AML-193 (cell line): Measurements from ENCODE around the gene PRRC1.

Source experiments
- DNase-seq, 2 experiments: peaks; one replicate each; lab custom pipeline; 2025; lab: John Stamatoyannopoulos, UW

PRRC1 gene

DNA sequence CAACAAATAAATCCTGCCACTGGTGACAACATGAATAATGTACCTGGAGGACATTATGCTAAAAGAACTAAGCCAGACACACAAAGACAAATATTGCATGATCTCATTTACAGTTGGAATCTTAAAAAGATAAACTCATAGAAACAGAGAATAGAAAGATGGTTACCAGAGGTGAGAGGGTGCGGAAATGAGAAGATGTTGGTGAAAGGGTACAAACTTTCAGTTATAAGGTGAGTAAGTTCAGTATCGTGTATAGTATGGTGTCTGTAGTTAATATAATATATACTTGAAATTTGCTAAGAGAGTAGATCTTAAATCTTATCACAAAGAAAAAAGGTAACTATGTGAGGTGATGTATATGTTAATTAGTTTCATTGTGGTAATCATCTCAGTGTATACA, 63.3 kb downstream of the PRRC1 start:
- DNase-seq, result no peak

DNA sequence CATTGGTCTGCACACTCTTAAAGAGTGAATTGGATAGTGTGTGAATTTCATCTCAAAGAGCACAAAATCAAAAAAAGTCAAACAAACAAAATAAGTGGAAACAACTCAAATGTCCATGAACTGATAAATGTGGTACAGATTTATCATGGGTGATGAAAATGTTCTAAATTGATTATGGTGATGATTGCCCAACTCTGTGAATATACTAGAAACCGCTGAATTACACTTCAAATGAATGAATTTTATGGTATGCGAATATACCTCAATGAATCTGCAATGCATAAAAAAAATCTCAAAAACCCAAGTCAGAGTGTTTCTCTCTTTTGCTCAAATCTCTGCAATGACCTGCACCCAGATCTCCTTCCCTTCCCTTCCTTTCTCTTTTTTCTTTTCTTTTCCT, 64.0 kb downstream of the PRRC1 start:
- DNase-seq, result no peak

DNA sequence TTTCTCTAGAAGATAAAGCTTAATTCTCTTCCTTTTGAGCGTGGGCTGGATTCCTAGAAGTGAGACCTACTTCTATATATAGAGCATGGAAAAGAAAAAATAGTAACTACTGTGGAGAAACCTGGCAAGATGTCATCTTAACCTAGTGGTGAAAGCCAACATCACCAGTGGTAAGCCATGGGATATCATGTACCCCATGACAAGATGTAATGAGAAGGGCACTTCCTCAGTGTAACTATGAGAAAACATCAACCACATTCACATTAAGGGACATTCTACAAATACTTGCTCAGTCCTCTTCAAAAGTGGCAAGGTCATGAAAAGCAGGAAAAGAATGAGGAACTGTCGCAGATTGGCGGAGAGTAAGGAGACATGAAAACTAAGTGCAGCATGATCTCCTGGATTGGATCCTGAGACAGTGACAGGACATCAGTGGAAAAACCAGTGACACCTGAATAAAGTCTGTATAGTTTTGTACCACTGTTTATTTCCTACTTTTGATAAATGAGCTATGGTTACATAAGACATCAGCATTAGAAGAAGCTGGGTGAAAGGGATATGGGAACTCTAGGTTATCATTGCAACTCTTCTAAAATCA, 65.4 kb downstream of the PRRC1 start:
- DNase-seq, result no peak

DNA sequence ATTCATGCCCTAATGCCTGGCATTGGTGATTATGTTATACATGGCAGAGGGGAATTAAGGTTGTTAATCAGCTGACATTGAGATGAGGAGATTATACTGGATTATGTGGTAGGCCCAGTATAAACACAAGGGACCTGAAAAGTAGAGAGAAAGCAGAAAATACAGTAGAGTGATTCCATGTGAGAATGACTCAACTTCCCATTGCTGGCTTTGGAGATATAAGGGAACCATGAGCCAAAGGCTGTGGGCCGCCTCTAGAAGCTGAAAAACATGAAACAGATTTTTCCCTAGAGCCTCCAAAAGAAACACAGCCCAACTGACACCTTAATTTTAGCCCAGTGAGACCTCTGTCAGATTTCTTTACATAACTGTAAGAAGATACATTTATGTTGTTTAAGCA, 66.4 kb downstream of the PRRC1 start:
- DNase-seq, result no peak

DNA sequence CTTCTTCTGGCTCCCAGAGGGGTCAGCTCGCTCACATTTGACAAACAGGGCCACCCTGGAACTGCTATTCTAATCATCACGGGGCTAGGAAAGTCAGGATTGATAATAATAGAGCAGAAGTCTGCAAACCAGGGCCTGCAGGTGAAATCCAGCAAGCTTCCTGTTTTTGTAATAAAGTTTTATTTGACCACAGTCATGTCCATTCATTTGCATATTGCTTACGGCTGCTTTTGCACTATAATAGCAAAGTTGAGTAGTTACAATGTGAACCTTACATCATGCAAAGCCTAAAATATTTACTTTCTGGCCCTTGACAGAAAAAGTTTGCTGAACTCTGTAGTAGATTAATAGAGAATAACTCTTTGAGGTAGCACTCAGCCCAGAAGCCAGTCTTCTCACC, 68.2 kb downstream of the PRRC1 start:
- no peak for DNase-seq

DNA sequence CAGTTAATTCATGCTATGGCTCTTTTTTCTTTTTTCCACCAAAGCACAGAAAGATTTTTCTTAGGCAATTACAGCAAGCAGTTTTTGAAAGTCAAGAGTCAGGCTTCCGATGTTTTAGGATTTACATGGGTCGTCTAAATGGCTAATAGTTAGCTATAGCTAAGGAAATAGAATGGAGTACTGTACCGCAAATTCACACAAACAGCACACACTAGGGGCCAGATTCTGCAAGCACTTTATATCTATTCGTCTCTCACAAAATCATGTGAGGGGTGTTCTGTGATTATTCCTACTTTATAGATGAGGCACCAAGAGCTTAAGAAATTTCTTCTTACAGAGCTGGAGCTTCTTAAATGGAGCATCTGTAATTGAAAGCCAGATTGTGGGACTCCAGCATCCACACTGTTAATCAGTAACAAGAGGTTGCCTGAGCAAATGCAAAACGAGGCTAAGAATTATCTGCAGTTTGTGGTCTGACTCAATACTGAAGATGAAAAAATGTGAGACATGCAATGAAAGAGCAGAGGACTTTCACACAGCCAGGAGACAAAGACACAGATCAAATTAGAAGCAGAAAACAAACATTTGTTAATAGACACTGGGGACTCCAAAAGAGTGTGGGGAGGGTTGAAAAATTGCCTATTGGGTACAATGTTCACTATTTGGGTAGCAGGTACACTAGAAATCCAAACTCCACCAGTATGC, 68.8 kb downstream of the PRRC1 start:
- no peak for DNase-seq

DNA sequence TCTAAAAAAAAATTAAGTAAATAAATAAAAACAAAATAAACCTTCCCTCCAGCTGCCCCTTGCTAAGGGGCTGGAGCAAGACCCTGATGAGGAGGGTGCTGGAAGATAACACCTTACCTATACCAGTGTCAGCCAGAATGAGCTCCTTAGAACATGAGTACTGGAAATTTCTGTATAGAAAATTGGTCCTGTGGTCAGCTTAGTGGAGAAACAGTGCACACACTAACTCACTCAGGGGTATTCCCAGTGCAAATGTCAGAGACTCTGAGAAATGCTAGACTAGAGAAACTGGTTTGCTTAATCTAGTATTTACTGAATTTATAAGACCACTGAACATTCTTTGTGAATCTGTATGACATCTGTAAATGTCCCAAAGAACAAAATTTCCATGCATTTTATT, 69.4 kb downstream of the PRRC1 start:
- no peak for DNase-seq

DNA sequence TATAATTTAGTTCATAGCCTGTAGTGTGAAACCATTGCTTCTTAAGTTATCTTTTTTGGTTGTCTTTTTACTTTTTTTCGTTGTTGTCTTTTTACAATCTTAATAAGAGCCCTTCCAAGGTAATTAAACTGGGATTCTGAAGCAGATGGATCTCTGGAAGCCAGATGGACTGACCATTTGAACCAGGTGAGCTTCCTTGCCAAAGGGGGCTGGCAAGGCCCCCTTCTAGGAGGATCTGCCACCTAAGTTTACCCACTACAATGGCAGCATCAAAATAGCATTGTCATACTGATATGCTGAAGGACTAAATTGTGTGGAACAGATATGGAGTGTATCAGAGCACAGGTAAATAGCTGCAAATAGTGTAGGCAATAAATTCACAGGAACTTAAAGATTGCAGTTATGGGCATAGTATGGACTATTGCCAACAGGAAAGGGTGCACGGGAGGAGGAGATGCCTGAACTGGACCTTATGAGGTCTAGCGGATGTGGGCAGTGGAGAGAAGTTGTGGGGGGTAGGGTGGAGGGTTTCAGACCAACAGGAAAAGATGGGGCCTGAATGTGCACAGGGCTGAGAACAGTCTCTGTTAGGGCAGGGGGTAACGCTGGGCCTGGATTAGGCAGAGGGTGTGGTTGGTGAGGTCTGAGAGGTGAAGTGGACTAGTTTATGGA, 69.9 kb downstream of the PRRC1 start:
- DNase-seq, result no peak

DNA sequence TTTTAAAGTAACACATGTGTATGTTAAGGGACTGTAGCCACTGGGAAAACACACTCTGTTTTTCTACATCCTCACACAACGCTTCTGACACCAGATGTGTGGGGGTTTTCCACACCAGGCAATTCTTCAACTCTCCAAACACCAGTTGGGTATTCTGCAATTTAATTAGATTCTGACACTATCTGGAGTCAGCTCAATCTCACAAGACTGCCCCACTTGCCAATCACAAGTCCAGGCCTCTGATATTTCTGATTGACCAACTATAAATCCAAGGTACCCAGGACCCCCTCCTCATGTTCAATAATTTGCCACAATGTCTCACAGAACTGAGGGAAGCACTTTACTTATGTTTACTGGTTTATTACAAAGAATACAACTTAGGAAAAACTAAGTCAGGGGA, 70.9 kb downstream of the PRRC1 start:
- DNase-seq, result no peak

DNA sequence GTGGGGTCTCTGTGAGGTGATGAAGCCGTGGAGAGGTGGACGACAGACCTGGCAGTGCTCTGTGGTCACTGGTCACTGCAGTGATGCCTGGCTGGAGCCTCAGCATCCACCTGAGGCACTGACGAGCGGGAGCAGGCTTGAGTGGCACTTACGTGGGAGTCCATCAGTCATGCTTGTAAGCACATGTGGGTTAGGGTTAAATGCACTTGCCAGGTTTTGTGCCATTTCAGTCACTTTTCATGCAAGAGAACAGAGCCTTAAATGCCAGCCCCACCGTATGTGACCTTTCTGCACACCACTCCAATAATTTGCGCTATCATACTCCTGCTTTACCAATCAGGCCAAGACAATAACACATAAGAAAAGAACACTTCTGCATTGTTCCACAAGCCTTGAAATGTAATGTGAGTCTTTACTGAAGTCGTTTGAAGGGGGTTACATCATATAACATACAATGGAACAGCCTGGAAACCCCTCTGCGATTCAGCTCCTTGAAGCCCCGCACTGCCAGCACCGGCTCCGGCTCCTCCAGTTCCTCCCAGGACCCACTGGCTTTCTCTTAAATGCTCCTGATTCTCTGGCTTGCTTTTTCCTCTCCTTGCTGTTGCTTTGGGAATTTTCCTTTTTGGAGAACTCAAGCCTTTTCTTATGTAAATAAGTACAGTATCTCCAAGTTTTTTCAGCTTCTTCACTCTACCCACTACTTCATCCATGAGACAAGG, 72.0 kb downstream of the PRRC1 start:
- DNase-seq, result no peak

DNA sequence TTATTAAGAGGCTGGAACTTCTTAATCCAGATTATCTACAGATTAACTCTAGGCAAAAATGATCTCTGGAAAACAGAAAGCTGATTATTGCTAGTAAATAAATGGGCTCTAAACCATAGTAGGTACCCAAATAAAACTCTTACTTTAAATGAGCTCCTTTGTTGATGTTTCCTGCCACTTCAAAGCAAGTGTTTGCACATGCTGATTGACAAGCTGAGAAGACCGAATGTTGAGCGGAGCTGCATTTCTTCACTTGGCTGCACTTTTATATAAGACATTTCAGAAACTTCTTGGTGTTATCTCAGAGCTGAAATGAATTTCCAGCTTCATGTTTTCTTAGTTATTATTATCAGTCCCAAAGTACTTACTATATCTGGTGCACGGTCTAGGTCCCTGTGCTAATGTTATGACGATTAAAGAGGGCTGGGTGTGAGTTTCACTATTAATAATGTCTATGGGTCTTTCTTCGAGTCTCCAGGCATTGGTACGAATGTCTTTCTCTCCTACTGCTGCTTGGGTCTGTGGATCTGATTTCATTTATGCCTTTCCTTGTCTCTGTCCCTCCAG, 72.8 kb downstream of the PRRC1 start:
- no peak for DNase-seq

DNA sequence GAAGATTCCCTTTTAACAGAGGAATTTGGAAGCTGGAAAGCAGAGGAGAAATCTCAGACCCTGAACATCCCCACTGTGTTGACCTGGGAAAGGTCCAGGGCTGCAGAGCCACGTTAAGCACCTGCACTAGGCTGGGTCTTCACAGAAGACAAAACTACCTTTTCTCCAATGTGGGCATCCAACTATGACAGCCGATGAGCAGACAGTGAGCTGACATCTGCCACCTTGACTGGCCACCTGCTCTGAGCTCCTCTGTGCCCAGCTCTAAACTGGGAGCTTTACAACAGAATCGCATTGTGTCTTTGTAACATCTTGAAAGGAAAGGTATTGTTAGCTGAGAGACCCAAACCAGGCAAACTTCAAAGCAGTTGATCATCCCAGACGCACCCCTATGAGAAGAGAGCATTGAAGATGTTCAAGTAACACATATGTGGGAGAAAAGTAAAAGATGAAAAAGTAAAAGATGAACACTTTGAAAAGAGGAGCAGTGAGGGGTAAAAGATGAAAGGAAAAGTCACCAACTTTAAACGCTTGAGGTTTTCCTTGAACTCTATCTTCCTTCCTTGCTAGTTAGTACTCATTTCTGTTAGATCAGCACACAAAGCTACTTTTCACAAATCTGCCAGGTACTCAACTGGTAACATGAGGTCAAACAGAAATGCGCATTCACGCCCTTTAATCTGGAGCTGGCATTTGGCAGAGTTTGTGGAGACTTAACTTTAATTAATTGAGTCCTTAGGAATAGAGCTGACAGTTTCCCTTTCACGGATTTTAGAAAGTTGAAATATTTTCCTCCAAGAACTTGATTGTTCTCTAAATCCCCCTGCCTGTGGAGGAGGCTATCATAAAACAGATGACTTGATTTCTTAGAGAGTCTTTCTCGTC, 78.3 kb downstream of the PRRC1 start:
- DNase-seq, result no peak

DNA sequence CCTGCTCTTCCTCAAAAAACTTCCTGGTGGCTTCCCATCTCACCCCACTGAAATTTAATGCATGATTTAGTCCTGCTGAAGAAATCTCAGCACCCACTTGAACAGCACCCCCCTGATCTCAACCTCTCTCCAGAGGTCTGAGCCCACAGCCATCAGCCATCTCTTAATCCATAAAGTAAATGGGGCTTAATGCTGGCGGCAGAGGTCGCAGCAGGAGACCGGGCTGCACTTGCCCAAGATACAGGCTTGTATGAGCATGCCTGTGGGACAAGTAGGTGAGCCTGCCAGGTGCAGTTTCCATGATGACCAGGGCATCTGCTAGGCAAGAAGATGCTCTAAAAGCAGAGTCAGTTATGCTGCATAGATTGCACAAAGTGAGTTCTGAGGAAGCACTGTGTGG, 79.1 kb downstream of the PRRC1 start:
- DNase-seq, result no peak

DNA sequence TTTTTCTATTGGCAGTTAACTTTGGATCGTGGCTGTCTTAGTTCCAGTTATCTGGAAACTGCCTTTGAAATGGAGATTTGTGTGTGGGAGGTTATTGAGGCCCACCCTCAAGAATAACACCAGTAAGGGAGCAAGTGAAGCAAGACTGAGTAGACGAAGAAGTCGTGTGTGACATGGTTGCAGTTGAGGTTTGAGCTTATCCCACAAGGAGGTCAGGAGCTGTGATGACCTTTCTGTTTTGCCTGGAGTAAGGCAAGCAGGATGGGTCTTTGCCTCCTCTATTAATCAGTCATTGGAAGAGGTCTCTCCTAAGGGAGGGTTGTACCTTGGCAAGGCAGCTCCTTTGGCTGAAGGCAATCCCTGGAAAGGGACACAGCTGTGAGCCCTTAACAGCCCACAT, 81.9 kb downstream of the PRRC1 start:
- no peak for DNase-seq

DNA sequence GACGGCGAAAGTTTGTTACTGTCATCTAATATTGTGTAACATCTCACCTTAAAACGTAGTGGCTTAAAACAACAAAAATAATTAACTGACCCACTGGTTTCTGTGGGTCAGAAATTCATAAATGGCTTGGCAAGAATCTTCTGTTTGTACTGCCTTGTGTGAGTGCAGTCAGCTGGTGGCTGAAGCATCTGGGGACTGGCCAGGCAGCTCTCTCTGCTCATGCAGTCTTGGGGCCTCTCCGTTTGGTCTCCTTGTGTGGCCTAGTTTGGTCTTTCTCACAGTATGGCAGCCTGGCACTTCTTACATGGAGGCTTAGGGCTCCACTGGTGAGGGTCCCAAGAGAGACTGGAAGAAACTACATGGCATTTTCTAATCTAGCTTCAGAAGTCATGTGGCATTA, 82.4 kb downstream of the PRRC1 start:
- no peak for DNase-seq

DNA sequence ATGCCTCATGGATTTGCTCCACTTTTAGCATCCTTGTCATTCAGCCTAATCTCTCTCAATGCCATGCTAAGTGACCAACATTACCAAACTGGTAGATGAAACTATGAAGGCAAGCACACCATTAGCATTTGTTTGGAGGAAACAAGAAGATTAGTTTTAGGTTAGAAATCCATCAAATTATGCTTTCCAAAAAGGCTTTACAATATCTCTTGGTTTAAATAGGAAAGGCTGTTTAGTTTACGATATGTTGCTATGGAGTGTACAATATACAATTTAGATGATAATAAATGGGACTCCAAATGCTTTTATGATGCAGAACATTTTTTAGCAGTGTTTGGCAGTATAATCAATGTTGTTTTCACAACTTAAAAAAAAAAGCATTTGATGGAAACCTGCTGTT, 83.7 kb downstream of the PRRC1 start:
- DNase-seq, result no peak

DNA sequence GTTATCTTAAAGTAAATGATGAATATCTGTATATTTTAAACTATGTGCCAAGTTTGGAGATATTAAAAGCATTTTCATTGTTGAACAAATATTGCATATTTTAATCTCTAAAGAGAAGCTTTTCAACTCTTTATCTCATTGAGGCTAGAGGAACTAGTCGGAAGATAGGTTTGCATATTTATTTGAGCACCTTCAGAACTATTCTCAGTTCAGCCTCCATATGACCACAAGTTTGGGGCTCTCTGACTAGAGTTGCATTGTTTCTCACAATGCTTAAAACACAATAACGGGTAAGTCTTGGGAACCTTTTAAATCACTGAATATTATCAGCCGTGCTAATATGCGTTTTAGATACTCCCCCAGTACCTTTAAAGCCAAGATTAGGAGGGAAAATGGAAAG, 84.2 kb downstream of the PRRC1 start:
- DNase-seq, result no peak

DNA sequence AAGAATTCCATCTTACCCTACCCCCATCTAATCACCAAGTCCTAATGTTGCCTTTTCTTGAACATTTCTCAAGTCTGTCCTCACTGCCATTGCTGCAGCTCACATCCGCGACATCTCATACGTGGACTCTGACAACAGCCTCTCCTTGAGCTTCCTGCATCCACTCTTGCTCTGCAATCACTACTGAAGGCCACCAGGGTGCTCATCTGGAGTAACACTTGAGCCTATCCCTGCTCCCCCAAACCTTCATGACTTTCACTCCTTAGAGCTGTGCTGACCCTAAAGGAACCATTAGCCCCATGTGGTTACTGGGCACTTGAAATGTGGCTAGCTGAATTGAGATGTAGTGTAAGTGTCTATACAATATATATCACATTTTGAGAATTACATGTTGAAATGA, 85.0 kb downstream of the PRRC1 start:
- no peak for DNase-seq

DNA sequence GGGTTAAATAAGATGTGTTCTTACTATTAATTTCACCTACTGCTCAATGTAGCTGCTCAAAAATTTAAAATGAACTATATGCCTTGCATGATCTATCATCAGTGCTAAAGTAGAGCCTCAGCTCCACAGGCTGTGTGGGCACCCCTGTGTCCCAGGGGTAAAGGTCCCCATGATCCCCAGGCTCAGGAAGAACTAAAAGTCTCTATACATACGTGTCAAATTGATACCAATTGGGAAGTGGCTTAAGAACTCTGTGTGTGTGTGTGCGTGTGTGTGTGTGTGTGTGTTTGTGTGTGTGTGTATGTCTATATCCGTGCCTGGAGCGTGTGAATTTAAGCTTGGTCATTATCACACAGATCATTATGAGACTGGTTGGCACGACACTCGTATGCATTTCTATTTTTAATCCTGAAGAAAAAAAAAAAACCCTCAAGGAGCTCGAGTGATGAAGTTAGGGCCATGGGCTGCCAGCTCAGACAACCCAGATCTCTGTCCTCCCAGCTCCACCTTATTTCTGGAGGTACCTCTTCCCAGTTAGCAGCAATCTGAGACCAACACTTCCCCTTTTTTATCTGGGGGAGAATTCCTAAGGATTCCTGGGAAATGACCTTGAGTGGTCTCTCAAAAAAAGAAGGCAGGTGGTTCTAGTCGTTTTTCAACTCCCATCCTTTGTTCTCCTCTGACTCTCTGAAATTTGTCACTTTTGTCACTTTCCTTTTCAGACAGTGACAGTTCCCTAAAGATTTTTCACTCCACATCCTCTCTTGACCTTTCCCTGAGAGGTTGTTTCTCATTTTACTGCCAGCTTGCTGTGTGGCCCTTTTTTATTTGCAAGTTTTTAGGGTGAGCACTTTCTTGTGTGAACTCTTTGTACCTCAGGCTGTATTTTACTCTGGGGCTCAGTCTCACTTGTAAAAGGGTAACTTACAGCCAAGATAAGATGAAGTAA, 85.7 kb downstream of the PRRC1 start:
- DNase-seq, result no peak
